K562 (cell line): ENCODE results near the gene SLC25A51. TPM values are rescaled to one million over a fixed set of nuclear protein-coding genes. Genes with fewer than 3 reads are reported as not detected.

Source experiments
- CHD4 ChIP-seq: fragments of 200-600 bp; sonication (generic); IDR thresholded peaks from 3 replicates; pipeline ENCODE4 v1.6.1; 2012; ENCODE audit warnings: low read depth, mild to moderate bottlenecking, mixed read lengths, low read length, inconsistent platforms; ENCODE audit not compliant: insufficient read depth, insufficient replicate concordance, poor library complexity, severe bottlenecking
- HDAC6 ChIP-seq: IDR thresholded peaks from 2 replicates; pipeline ENCODE4 v1.6.1; 2012; ENCODE audit warnings: low read depth, mild to moderate bottlenecking, control low read depth, inconsistent platforms, low read length, moderate library complexity
- HMGN3 ChIP-seq: IDR thresholded peaks from 2 replicates; pipeline ENCODE4 v1.6.1; 2011; ENCODE audit warnings: borderline replicate concordance, low read depth, mild to moderate bottlenecking, mixed read lengths, low read length; ENCODE audit not compliant: insufficient read length; ENCODE audit errors: extremely low read depth
- KDM2B ChIP-seq: fragments of 250-450 bp; sonication (Bioruptor Pico); IDR thresholded peaks from 2 replicates; pipeline ENCODE4 v1.8.0; 2021; ENCODE audit warnings: mild to moderate bottlenecking, moderate library complexity
- SAFB ChIP-seq: fragments of 200-400 bp; formaldehyde crosslinking; IDR thresholded peaks from 2 replicates; pipeline ENCODE4 v1.6.1; 2017; ENCODE audit warnings: low read depth, low read length, borderline replicate concordance
- ZBTB1 ChIP-seq: sonication (generic); formaldehyde crosslinking; IDR thresholded peaks from 2 replicates; pipeline ENCODE4 v1.8.1; 2023; ENCODE audit warnings: missing genetic modification reagents, low read depth, mild to moderate bottlenecking, borderline replicate concordance
- ZNF232 ChIP-seq: sonication (generic); formaldehyde crosslinking; IDR thresholded peaks from 2 replicates; pipeline ENCODE4 v1.8.0; 2022; ENCODE audit warnings: mild to moderate bottlenecking, missing genetic modification reagents
- ZNF407 ChIP-seq: fragments of 450-650 bp; IDR thresholded peaks from 2 replicates; pipeline ENCODE4 v1.6.1; 2016; ENCODE audit warnings: low read depth
- polyA plus RNA-seq, 8 experiments: library from polyadenylated mRNA; depleted of rRNA in 4 of 8; stranded (reverse) in 5 of 8; unstranded in 3 of 8; fragments of >200 nt; fragmentation: Nextera tagmentation in 2 of 8; fragmentation: Illumina TruSeq in 1 of 8; extraction: Ambion mirVana in 2 of 8; extraction: Trizol in 1 of 8; gene quantifications; 2 replicates each; pipeline versions ENCODE4 v1.2.1 to v1.2.3, GENCODE V29; 2011 to 2014; ENCODE audit warnings: inconsistent platforms in 1 of 8, missing spikeins in 1 of 8
- total RNA-seq, 7 experiments: library from RNA; depleted of rRNA in 6 of 7; stranded (reverse); fragments of >200 nt in 6 of 7; fragmentation: Illumina TruSeq in 2 of 7; extraction: Trizol in 2 of 7; gene quantifications; 2 replicates each; pipeline versions ENCODE4 v1.2.1 to v1.2.3, GENCODE V29; 2011 to 2021; ENCODE audit warnings: low replicate concordance in 1 of 7

SLC25A51 gene
- total and polyA plus RNA-seq, 9 of the 15 experiments (the other 6 are each of a cell fraction or from before 2014, with no cell fraction given) = 9.1 to 40.7 (median 24.5) TPM

- peak; percentile 99 for TF ChIP-seq ZNF407
- no peak for TF ChIP-seq ZNF232 (CRISPR knock-in tag)
- TF ChIP-seq ZBTB1 (CRISPR knock-in tag) = peak; percentile 65; the same call in 1 of the 2 replicates
- peak; percentile 60; the same call in 1 of the 2 replicates for TF ChIP-seq KDM2B (CRISPR knock-in tag)
- TF ChIP-seq HDAC6 = no peak
- TF ChIP-seq HMGN3 = peak; percentile 63
- TF ChIP-seq CHD4 = no peak
- TF ChIP-seq SAFB = no peak
Observed at GRCh38 chr9:37903647-37904444, at the start of gene SLC25A51 (continued).
